GF-D8 (cell line): ENCODE results near the gene UNC50.

Experiments used
- DNase-seq: peaks from one replicate; lab custom pipeline; 2025; lab: John Stamatoyannopoulos, UW

UNC50 gene, protein sequence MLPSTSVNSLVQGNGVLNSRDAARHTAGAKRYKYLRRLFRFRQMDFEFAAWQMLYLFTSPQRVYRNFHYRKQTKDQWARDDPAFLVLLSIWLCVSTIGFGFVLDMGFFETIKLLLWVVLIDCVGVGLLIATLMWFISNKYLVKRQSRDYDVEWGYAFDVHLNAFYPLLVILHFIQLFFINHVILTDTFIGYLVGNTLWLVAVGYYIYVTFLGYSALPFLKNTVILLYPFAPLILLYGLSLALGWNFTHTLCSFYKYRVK

DNA sequence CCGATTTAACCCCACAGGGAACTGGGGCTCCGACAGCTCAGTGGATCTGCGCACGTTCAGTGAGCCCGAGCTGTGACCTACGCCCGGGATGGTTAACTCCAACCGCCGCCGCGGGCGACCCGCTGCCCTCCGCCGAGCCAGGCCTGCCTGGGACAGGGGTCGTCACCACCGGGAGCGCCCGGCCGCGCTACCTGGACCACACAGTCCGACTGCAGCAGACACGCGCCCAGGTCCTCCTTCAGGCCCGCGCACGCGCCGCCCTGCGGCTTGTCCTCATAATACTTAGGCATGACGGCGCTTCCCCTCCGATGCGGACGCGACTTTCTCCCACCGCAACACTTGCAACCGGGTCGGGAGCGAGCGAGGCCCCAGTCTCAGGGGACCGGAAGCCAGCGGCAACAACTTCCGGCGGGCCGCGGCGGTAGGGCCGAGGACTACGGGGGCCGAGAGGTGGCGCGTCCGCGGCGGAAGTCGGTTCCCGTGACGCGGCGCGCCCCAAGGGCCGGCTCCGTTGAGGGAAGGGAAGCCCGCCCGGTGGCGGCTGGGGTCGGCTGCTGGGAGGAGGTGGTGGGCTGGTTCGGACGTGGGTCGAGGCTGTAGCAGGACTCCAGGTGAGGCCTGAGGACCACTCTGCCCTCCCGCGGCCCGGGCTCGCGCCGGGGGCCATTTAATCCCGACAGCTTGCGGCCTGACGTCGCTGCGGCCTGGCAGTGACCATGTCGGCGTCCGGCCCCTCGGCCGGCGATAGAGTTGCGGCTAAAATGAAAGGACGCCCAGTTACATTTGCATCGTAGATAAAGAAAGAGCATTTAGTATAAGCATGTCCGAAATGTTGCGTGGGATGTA is at the start of gene UNC50, which contains the start of gene COA5:
Gene UNC50, plus strand, starts transcription at position 474 of the 846 bp plus-strand sequence. CDS start 1,171 bp downstream, outside the sequence.
Gene COA5, minus strand, starts transcription at position 397 of the 846 bp plus-strand sequence. Its CDS starts 107 bp downstream, at position 290.
- DNase-seq, result peak; percentile 82

DNA sequence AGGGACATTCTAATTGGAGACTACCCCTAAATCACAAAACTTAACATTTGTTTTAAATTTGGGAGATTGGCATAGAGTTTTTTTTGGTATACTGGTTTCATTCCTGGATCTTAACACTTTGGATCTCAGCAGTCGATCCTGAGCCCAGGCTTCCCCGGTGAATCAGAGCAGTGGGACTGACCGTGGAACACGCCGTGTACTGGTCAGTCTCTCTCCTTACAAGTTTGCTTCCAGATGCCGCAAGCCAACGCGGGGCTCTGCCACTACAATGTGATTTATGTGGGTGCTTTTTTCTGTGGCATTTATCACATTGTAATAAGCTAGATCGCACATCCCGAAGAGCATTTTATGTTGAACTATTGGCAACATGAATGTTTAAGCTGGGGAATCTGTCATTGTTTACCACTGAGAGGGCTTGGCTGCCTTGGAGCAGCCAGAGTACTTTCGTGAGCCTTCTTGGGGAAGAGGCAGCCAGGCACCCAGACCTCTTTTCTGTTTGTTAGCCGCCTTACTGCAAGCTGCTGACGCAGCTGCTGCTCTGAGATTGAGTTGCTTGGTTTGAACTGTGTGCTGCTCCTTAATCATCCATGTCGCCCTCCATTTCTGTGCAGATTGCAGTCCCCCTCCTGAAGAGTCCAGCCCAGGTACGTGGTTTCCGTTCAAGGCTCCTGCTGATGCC is 49.4 kb upstream of the UNC50 start:
- DNase-seq, result no peak

GRCh38 chr2:98559581-98559980 is 48.8 kb upstream of the UNC50 start:
- DNase-seq, result no peak

DNA sequence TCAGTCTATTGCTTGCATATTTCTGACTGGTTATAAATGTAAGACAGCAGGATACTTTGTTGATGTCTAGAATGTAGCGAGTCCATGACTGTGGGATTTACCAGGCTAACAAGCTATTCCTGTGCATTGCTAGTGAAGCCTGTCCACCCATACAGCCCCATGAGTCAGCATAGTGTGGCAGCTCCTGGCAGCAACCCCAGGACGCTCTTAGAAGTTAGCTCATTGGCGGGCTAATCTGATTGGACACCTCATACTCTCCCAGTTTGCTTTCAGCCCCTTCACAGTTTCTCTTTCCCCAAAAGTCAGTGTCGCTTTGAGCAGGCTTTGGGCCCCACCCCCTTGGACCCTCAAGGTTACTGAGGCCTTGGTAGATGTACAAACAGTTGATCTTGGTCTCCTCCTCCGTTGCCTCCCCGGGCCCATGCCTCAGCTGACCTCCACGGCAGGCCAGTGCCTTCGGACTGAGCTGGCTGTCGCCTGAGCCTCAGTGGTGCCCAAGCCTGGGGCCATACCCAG is 48.1 kb upstream of the UNC50 start:
- DNase-seq, result no peak

DNA sequence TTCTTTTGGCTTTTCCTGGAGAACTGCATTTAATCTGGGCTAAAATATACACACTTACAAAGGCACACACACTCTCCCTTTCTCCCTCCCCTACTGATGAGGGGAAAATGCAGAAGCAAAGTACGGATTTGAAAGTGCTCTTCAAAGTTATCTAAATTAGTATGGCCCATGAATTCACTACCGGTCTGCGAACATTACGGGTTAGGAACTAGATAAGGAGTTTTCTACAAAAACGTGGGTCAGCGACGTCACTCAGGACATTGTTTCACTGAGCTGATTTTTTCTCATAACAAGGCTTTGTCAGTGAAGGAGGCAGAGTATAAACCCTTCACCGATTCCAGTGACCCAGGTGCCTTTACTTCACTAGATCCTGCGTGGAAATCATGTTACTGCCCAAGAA is 47.4 kb upstream of the UNC50 start:
- no peak for DNase-seq

GRCh38 chr2:98561902-98562695 is 46.3 kb upstream of the UNC50 start:
- no peak for DNase-seq

GRCh38 chr2:98563394-98563793 is 45.0 kb upstream of the UNC50 start:
- no peak for DNase-seq

DNA sequence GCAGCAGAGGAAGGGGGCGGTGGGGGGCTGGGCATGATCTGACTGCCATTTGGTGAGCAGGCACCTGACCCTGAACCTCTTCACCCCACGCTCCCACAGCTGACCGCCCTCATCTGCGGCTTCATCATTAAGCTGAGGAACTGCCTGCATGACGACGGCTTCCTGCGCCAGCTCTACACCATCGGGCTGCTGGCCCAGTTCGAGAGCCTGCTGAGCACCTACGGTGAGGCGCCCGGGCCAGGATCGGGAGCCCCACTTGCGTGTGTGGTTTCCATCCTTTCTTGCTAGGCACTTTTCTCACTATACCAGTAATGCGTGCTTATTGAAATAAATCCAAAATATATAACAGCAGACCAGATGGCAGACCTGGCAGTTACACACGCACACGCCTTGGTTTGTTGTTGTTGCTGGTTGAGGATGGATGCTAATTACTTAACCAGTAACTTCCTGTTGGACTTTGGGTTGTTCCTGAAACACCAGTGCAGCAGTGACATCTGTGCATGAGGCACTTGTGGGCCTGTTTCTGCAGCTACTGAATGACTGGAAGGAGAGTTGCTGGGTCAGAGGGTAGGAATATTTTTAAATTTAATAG is 43.8 kb upstream of the UNC50 start:
- no peak for DNase-seq

DNA sequence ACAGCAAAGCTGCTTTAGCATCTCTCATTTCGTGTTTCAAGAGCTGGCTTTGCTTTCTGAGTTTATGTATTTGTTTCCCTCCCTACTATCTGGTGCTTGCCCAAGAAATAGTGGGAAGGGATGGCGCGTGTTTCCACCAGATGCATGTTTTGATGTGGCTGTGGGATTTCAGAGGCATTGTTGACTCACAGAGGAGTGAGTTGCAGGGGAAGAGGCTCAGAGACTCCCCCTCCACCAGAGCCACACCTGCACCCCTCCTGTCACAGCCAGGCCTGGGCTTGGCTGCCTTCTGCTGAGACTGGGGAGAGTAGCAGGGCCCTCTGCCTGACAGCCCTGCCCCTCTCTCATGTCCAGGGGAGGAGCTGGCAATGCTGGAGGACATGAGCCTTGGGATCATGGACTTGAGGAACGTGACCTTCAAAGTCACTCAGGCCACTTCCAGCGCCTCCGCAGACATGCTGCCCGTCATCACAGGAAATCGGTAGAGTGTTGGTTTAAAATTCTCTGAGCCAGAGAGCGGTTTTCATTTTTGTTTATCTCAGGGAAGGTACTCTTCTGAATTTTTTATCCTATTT is 43.0 kb upstream of the UNC50 start:
- DNase-seq, result no peak

DNA sequence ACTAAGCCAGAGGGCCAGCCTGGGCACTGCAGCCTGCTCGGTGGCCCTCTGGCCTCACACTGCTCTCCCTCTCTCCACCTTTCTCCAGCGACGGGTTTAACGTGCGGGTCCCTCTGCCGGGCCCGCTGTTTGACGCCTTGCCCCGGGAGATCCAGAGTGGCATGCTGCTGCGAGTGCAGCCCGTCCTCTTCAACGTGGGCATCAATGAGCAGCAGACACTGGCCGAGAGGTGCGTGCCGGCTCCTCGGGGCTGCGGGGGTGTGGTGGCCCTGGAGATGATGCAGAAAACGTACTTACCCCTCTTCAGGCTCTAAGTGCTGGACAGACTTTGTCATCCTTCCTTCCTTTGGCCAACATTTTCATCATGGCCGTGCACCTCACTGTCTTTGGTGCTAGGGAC is 42.4 kb upstream of the UNC50 start:
- DNase-seq, result no peak

DNA sequence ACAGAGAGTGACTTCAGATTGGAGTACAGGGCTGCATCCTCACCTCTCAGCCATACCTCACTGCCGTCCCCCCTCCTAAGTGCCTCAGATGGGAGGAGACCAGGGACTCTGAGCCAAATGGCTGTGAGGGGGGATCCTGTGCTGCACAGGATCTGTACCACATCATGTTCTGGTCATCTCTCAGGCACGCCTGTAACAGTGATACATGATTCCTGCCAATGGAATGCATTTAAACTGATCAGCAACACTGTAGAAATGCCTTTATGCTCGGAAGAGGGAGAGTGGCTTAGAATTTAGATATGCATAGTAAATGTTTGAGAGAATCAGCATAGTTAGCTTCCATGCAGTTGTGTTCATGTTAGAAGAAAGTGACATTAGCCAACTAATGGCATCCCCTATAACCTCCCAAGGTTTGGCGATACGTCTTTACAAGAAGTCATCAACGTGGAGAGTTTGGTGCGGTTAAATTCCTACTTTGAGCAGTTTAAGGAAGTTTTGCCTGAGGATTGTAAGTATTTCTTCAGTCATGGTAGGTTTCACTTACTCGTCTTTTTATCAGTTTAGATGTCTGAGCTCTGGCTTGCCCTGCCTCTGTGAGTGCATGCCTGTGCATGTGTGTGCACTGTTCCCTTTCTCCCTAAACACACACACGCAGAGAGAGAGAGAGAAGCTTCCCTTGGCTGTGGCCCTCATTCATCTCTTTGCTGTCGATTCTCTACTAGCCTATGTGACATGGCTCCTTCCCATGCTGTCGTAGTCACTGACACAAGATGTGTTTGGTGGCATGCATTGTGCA is 40.0 kb upstream of the UNC50 start:
- no peak for DNase-seq

GRCh38 chr2:98569197-98569793 is 39.1 kb upstream of the UNC50 start:
- no peak for DNase-seq

DNA sequence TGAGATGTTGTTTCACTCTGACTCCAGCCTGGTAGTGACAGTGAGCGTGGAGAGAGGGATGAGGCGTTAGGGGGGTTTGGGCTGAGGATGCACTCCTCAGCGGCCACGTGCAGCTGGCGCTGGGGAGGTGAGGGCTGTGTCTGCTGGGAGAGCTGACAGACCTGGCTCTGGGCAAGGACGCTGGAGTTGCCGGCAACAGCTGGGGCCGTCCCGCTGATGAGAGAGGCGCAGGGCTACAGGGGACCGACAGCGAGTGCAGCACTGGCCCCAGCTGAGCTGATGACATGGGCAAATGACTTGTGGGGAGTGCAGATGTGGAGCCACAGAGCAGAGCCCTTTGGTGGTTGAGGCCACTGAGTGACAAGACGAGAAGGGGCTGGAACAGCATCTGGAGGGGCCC is 38.5 kb upstream of the UNC50 start:
- DNase-seq, result no peak

DNA sequence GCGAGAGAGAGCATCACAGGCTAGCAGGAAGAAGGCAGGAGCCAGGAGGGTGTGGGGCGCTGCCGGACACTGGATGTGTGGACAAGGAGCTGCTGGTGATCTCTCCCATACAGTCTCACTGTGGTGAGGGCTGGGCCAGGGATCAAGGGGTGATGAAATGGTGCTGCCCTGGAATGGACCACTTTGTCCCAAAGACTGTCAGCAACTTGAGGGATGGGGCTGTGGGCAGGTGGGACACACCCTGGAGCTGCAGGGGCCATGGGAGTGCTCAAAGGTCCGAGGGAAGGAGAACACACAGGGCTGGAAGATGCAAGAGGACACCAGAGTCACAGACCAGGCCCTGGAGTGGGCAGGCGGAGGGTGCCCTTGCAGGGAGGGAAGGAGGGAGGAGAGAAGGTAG is 38.0 kb upstream of the UNC50 start:
- no peak for DNase-seq

DNA sequence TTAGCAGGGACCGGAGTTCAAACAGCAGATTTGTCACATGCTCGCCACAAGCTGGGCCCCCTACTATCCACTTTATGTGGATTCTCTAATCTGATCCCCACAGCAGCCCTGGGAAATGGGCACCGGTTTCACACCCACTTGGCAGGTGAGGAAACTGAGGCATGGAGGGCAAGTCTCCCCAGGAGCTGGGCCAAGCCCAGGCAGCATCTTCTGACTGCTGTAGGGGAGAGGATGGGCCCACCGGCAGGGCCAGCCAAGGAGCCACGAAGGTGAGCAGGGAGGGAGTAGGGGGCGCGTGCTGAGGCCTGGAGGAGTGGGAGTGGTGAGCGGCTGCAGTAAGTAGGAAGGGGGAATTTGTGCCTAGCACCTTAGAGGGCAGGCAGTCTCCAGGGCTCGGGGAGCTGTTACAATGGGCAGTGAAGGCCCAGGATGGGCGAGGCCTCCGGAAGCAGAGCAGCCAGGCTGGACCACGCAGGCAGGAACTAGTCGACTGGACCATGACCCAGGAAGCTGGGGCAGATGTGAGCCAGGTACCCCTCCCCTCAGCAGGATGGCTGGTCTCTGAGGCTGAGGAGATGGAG is 37.2 kb upstream of the UNC50 start:
- DNase-seq, result no peak

DNA sequence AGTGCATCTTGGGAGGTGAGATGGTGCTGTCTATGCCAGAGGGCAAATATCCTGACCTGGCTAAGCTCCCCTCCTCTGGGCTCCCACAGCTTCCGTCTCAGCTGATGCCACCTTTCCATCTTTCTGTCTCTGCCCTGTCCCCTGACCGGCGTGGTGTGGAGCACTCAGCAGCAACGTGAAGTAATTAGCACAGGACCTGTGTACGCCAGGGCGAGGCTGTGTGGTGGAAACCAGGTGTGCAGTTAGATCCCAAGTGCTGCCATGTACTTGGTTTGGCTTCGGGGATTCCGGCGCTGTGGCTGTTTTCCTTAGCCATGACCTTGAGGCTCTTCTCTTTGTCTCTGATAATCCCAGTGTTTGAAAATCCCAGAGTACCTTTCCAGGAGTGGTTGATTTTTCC is 36.6 kb upstream of the UNC50 start:
- no peak for DNase-seq

DNA sequence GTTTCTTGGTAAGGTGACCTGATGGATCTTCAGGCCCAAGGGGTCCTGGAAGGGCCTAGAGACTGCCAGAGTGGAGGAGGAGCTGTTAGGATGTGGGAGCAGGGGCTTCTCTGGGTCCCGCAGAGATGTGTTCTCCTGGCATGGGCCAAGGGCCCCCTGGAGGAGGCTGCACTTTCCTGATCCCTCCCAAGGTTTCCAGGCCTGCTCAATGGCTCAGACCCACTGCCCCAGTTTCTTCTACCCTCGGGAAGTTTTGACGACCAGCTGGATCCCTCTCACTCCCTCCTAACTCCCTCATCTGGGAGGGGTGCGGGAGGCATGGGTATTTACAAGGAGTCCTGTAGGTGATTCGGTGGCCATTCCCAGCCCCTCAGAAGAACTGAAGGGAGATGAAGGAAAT is 36.2 kb upstream of the UNC50 start:
- no peak for DNase-seq

DNA sequence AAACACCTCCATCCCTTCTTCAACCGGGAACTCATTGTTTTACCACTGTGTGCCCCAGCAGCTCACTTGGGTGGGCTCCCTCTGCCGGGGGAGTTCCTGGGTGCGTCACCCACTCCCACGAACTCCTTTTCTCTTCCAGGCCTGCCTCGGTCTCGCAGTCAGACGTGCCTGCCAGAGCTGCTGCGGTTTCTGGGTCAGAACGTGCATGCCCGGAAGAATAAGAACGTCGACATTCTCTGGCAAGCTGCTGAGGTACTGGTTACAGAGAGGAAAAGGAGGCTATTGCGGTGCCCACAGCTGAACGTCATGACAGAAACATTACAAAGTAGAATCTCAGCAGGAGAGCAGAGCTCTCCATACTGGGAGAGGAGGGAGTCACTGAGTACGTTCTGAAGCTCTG is 35.7 kb upstream of the UNC50 start:
- DNase-seq, result no peak

GRCh38 chr2:98573426-98573825 is 35.0 kb upstream of the UNC50 start:
- no peak for DNase-seq
